ENCODE results near the gene KCNK7.

DNA sequence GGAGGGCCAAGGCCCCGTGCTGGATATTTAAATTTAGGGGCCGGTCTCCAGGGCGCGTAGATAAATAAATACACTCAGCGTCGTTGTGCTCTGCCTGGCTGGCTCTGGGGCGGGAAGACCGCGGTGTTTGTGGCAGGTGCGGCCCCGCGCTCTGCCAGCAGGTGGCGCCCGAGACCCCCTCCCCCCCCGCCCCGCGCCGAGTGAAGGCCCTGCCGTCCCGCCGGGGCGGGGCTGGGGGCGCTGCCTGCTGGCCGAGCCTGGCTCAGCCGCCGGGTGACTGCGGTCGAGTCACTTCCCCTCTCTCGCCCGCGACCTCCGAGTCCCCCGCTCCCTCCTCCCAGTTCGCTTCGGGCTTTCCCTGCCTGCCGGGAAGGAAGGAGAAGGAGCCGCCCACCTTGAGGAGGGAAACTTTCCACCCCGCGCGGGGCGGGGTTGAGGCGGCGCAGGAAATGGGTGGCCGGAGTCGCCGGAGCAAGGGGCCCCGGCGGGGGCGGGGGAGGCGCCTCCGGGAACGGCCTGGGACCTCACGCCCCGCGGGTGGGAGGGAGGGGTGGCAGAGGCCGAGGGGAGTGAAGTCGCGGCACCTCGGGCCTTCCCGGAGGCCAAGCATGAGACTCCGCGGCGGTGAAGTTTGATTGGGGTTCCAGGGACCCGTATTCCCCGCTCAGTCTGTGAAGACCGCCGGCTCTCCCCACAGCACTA is 21.3 kb downstream of the KCNK7 start:
- 0 out of 2 replicates have a peak, but pooled peaks have one; percentile 19 for TF ChIP-seq POLR2AphosphoS5 (IDR thresholded peaks at IDR 0.05; ENCODE audit: low read depth, low read length)
- TF ChIP-seq, protein P1, sequence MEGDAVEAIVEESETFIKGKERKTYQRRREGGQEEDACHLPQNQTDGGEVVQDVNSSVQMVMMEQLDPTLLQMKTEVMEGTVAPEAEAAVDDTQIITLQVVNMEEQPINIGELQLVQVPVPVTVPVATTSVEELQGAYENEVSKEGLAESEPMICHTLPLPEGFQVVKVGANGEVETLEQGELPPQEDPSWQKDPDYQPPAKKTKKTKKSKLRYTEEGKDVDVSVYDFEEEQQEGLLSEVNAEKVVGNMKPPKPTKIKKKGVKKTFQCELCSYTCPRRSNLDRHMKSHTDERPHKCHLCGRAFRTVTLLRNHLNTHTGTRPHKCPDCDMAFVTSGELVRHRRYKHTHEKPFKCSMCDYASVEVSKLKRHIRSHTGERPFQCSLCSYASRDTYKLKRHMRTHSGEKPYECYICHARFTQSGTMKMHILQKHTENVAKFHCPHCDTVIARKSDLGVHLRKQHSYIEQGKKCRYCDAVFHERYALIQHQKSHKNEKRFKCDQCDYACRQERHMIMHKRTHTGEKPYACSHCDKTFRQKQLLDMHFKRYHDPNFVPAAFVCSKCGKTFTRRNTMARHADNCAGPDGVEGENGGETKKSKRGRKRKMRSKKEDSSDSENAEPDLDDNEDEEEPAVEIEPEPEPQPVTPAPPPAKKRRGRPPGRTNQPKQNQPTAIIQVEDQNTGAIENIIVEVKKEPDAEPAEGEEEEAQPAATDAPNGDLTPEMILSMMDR (IDR thresholded peaks at IDR 0.05): peak; percentile 100
- TF ChIP-seq SIN3A (IDR thresholded peaks at IDR 0.05; ENCODE audit: borderline replicate concordance, insufficient read depth, low read depth, low read length): peak; percentile 65; the same call in 1 of the 2 replicates

All from Panc1 (cell line).